Nephron progenitor cell (in vitro differentiated cells): Measurements from ENCODE around the gene PIK3CB.
"Not testable (repeated sequence)": the region's sequence is repeated elsewhere in the genome, so short reads cannot be mapped to it uniquely, and the experiment has no call there.

Experiments
- DNase-seq: peaks from one replicate; pipeline ENCODE4 v3.0.0; 2021
- H3K27ac Mint-ChIP-seq: 2 replicates; pipeline ENCODE4 v1.8.0; 2021; ENCODE audit warnings: mild to moderate bottlenecking, moderate library complexity, mixed read lengths
- H3K27me3 Mint-ChIP-seq: 2 replicates; pipeline ENCODE4 v1.8.0; 2021; ENCODE audit warnings: mild to moderate bottlenecking, low read depth, mixed read lengths; ENCODE audit not compliant: poor library complexity
- H3K36me3 Mint-ChIP-seq: 2 replicates; pipeline ENCODE4 v1.8.0; 2021; ENCODE audit warnings: low read depth, mixed read lengths
- H3K4me1 Mint-ChIP-seq: 2 replicates; pipeline ENCODE4 v1.8.0; 2021; ENCODE audit warnings: mixed read lengths
- H3K4me3 Mint-ChIP-seq: 2 replicates; pipeline ENCODE4 v1.8.0; 2021; ENCODE audit warnings: mild to moderate bottlenecking, moderate library complexity, mixed read lengths
- H3K9me3 Mint-ChIP-seq: 2 replicates; pipeline ENCODE4 v1.8.0; 2021; ENCODE audit warnings: mild to moderate bottlenecking, moderate library complexity, mixed read lengths
- TF ChIP-seq, protein P1 (sequence below): fragments of 200-600 bp; sonication (generic); IDR thresholded peaks from 2 replicates; pipeline ENCODE4 v1.5.0; 2021; ENCODE audit warnings: antibody characterized with exemption

Gene PIK3CB

GRCh38 chr3:138615462-138615861, 219.3 kb downstream of the PIK3CB start:
- no peak overlapping the region for H3K4me3 Mint-ChIP-seq
- H3K4me1 Mint-ChIP-seq, result peaks cover 11% of the 10 kb centered on the region
- peaks cover 6% of the 10 kb centered on the region for H3K9me3 Mint-ChIP-seq
- peaks cover 28% of the 10 kb centered on the region for H3K36me3 Mint-ChIP-seq
- peak overlapping the region; percentile 13 for H3K27ac Mint-ChIP-seq
- H3K27me3 Mint-ChIP-seq, result no peaks in the 10 kb centered on the region
- TF ChIP-seq, protein P1, sequence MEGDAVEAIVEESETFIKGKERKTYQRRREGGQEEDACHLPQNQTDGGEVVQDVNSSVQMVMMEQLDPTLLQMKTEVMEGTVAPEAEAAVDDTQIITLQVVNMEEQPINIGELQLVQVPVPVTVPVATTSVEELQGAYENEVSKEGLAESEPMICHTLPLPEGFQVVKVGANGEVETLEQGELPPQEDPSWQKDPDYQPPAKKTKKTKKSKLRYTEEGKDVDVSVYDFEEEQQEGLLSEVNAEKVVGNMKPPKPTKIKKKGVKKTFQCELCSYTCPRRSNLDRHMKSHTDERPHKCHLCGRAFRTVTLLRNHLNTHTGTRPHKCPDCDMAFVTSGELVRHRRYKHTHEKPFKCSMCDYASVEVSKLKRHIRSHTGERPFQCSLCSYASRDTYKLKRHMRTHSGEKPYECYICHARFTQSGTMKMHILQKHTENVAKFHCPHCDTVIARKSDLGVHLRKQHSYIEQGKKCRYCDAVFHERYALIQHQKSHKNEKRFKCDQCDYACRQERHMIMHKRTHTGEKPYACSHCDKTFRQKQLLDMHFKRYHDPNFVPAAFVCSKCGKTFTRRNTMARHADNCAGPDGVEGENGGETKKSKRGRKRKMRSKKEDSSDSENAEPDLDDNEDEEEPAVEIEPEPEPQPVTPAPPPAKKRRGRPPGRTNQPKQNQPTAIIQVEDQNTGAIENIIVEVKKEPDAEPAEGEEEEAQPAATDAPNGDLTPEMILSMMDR, result no peak
- DNase-seq, result no peak

DNA sequence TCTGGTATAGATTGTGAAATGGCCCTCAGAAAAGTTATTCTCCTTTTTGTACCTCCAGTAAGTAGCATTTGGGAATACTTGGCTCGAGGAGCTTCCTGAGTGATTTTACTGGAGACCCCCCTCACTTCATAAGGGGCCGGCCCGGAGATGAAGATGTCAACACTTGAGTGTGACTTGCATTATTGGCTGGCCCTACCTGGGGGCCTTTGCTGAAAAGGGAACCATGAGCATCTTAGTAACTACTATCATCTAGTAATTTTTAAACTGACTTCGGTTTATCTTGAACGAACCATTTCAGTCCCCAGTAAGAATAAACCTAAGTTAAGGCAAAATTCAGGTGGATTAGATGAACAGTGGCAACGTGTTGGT, 224.8 kb downstream of the PIK3CB start:
- DNase-seq, result no peak
- peaks cover 4% of the 10 kb centered on the region for H3K27me3 Mint-ChIP-seq
- peaks cover 30% of the 10 kb centered on the region for H3K4me1 Mint-ChIP-seq
- TF ChIP-seq, protein P1, result no peak
- H3K27ac Mint-ChIP-seq, result peak overlapping the region; percentile 94
- peak overlapping the region; percentile 94 for H3K4me3 Mint-ChIP-seq
- peaks cover 6% of the 10 kb centered on the region for H3K9me3 Mint-ChIP-seq
- H3K36me3 Mint-ChIP-seq, result peaks cover 29% of the 10 kb centered on the region

- peaks cover 30% of the 10 kb centered on the region for H3K4me1 Mint-ChIP-seq
- peaks cover 4% of the 10 kb centered on the region for H3K27me3 Mint-ChIP-seq
- peak; percentile 71 for DNase-seq
- TF ChIP-seq, protein P1, result no peak
- peaks cover 26% of the 10 kb centered on the region for H3K36me3 Mint-ChIP-seq
- H3K9me3 Mint-ChIP-seq, result peaks cover 11% of the 10 kb centered on the region
- peak within 1 kb of the TSS; percentile 94 for H3K4me3 Mint-ChIP-seq
- H3K27ac Mint-ChIP-seq, result peak within 1 kb of the TSS; percentile 94
Measured at GRCh38 chr3:138608322-138609135, 226.2 kb downstream of the PIK3CB start, which contains the start of gene FAIM. FAIM (plus strand) TSS chr3:138608771; CDS start chr3:138619727, 10,956 bp downstream.

DNA sequence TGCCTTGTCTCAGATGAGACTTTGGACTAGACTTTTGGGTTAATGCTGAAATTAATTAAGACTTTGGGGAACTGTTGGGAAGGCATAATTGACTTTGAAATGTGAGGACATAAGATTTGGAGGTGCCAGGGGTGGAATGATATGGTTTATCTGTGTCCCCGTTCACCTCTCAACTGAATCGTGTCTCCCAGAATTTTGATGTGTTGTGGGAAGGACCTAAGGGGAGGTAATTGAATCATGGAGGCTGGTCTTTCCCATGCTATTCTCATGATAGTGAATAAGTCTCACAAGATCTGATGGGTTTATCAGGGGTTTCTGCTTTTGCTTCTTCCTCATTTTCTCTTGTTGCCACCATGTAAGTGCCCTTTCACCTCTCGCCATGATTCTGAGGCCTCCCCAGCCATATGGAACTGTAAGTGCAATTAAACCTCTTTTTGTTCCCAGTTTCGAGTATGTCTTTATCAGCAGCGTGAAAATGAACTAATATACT, 230.6 kb downstream of the PIK3CB start:
- Mint-ChIP-seq H3K36me3 (peaks cover 19% of the 10 kb centered on the region), H3K9me3 (peaks cover 36% of the 10 kb centered on the region)
- not testable (repeated sequence) for H3K27ac Mint-ChIP-seq, H3K4me3 Mint-ChIP-seq, H3K27me3 Mint-ChIP-seq, H3K4me1 Mint-ChIP-seq, DNase-seq
